ENCODE data around the gene SF3B4. TPM values are rescaled to one million over a fixed set of nuclear protein-coding genes. Genes with fewer than 3 reads are reported as not detected.
"Not testable (repeated sequence)": the region's sequence is repeated elsewhere in the genome, so short reads cannot be mapped to it uniquely, and the experiment has no call there.

The SF3B4 gene
- total RNA-seq, 1 donor from 2014 or later: 72.2 TPM

DNA sequence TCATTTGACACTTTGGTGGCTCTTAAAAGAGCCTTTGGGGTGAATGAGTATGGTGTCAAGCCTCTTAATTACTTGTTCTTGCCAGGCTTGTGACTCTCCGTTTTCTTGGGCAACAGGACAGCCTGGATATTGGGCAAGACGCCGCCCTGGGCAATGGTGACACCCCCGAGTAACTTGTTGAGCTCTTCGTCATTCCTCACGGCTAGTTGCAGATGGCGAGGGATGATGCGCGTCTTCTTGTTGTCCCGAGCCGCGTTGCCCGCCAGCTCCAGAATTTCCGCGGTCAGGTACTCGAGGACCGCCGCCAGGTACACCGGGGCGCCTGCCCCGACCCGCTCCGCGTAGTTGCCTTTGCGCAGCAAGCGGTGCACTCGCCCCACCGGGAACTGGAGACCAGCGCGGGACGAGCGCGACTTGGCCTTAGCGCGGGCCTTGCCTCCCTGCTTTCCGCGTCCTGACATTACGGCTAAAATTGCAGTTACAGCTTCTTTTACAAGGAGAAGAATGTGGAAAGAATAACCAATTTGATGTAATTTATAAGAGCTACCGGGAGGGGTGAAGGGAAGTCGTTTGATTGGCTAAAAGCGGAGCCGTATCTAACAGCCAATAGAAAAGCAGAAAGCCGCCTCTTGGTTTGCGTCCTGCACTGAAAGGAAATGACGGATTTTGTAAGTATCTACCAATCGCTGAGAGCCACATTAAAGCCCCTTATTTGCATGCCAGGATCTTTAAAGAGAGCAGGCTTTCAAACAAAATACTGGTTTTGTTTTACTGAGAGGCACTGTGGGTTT lies 40.0 kb downstream of the SF3B4 start:
- no peaks in the 10 kb centered on the region for H3K9me3 Mint-ChIP-seq
- peak; percentile 82 for DNase-seq (ENCODE audit: extremely low spot score, unreplicated experiment)
- H3K27me3 Mint-ChIP-seq: no peaks in the 10 kb centered on the region
- TF ChIP-seq, protein P1, sequence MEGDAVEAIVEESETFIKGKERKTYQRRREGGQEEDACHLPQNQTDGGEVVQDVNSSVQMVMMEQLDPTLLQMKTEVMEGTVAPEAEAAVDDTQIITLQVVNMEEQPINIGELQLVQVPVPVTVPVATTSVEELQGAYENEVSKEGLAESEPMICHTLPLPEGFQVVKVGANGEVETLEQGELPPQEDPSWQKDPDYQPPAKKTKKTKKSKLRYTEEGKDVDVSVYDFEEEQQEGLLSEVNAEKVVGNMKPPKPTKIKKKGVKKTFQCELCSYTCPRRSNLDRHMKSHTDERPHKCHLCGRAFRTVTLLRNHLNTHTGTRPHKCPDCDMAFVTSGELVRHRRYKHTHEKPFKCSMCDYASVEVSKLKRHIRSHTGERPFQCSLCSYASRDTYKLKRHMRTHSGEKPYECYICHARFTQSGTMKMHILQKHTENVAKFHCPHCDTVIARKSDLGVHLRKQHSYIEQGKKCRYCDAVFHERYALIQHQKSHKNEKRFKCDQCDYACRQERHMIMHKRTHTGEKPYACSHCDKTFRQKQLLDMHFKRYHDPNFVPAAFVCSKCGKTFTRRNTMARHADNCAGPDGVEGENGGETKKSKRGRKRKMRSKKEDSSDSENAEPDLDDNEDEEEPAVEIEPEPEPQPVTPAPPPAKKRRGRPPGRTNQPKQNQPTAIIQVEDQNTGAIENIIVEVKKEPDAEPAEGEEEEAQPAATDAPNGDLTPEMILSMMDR (conservative IDR thresholded peaks at IDR 0.05): no peak
- no peaks in the 10 kb centered on the region for H3K36me3 Mint-ChIP-seq
- H3K4me3 Mint-ChIP-seq: no peak overlapping the region
- no peaks in the 10 kb centered on the region for H3K4me1 Mint-ChIP-seq (ENCODE audit: unreplicated experiment)
- no peak overlapping the region for H3K27ac Mint-ChIP-seq

DNA sequence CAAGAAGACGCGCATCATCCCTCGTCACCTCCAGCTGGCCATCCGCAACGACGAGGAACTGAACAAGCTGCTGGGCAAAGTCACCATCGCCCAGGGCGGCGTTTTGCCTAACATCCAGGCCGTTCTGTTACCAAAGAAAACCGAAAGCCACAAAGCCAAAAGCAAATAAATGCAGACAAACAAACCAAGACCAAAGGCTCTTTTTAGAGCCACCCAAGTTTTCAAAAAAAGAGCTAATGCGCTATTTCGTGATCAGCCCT lies 40.5 kb downstream of the SF3B4 start:
- not testable (repeated sequence) for H3K27ac Mint-ChIP-seq; H3K9me3 Mint-ChIP-seq; H3K36me3 Mint-ChIP-seq; H3K4me3 Mint-ChIP-seq; DNase-seq (ENCODE audit: extremely low spot score, unreplicated experiment); H3K27me3 Mint-ChIP-seq; H3K4me1 Mint-ChIP-seq (ENCODE audit: unreplicated experiment)

DNA sequence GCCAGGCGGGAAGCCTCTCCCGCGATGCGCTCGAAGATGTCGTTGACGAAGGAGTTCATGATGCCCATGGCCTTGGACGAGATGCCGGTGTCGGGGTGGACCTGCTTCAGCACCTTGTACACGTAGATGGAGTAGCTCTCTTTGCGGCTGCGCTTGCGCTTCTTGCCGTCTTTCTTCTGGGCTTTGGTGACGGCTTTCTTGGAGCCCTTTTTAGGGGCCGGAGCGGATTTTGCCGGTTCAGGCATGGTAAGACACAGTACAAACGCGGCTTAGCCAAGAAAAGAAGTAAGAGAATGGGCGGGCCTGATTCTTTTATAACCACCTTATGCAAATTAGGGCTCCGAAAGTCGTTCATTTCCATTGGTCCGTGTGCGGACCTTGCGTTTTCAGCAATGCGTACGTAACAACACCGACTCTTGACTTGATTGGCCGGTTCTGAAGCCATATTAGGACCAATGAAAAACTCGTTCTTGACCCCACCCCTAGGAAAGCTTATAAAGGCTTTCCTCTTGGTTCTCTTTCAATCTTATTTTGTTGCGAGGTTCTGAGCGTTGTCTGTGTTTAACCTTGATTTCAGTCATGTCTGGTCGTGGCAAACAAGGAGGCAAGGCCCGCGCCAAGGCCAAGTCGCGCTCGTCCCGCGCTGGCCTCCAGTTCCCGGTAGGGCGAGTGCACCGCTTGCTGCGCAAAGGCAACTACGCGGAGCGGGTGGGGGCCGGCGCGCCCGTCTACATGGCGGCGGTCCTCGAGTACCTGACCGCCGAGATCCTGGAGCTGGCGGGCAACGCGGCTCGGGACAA lies 41.0 kb downstream of the SF3B4 start:
- Mint-ChIP-seq H3K9me3 (no peaks in the 10 kb centered on the region), H3K4me1 (ENCODE audit: unreplicated experiment) (no peaks in the 10 kb centered on the region), H3K27me3 (no peaks in the 10 kb centered on the region), H3K36me3 (no peaks in the 10 kb centered on the region), H3K27ac (no peak overlapping the region), H3K4me3 (no peak overlapping the region)
- TF ChIP-seq, protein P1 (conservative IDR thresholded peaks at IDR 0.05): no peak
- DNase-seq (ENCODE audit: extremely low spot score, unreplicated experiment): peak; percentile 84

DNA sequence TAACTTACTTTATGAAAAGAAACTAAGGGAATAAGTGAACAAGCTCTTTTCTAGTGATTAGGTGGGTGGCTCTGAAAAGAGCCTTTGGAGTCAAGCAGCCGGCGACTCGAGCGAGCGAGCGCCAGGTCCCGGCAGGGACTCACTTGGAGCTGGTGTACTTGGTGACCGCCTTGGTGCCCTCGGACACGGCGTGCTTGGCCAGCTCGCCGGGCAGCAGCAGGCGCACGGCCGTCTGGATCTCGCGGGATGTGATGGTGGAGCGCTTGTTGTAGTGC lies 41.5 kb downstream of the SF3B4 start:
- H3K4me1 Mint-ChIP-seq (ENCODE audit: unreplicated experiment); H3K9me3 Mint-ChIP-seq; H3K27me3 Mint-ChIP-seq; H3K4me3 Mint-ChIP-seq; H3K36me3 Mint-ChIP-seq; H3K27ac Mint-ChIP-seq; DNase-seq (ENCODE audit: extremely low spot score, unreplicated experiment): not testable (repeated sequence)
- TF ChIP-seq, protein P1 (conservative IDR thresholded peaks at IDR 0.05): peak; percentile 8

DNA sequence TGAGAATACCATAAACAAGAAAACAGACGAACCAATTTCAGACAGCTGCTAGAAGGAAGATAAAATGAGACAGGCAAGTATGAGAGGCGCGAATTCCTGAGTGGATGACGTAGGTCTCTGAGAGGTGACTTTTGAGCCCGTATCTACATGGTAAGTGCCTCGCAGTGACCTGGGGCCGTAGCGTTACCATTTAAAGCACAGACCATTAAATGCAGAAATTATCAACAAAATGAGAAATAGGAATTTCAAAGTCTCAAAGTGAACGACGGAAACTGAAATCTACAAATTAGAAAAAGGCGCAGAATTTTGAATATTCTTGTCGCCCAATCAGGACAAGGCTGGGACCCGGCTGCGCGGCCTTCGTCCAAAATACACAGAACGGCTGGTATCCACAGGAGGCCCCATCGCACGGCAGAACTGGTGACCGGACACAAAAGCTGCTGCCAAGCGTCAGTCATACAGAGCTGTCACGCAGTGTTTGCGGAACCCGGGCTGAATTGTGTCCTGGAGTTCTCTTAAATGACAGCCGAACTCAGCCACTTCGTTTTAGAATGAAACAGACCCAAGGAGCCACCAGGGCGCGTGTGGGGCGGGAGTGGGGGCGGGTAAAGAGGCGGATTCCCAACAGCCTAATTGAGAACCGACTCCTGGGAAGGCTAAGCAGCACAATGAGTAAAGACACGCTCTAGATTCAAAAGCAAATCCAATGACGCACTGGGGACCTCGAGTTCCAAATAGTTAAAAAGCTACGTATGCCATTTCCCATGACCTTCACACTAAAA lies 42.1 kb downstream of the SF3B4 start:
- Mint-ChIP-seq H3K4me1 (ENCODE audit: unreplicated experiment) (no peaks in the 10 kb centered on the region), H3K9me3 (no peaks in the 10 kb centered on the region), H3K4me3 (no peak overlapping the region), H3K27ac (no peak overlapping the region), H3K27me3 (no peaks in the 10 kb centered on the region), H3K36me3 (no peaks in the 10 kb centered on the region)
- TF ChIP-seq, protein P1 (conservative IDR thresholded peaks at IDR 0.05): peak; percentile 44
- peak; percentile 80 for DNase-seq (ENCODE audit: extremely low spot score, unreplicated experiment)
